Measurements from ENCODE around the gene LDLR. TPM values are rescaled to one million over a fixed set of nuclear protein-coding genes. Genes with fewer than 3 reads are reported as not detected.
A peak's percentile ranks its signal among the peaks of the same experiment; 100 is the strongest.

The LDLR gene
- total RNA-seq, 2 experiments from 2014 or later = 64.2 to 64.9 TPM

Small RNA genes lying within 50 kb of the gene (microRNA-seq; reads per million reads assigned to microRNA genes)
- 19.2 reads per million, percentile 33 among the genes with 10 or more reads in this experiment for gene MIR6886 (ENCODE audit: borderline microRNAs expressed, borderline replicate concordance)

Other genes starting within 250 kb of the LDLR start
- 1 to 10 TPM; 4.4 to 4.8 TPM for gene C19orf38, start 241.0 kb upstream of the LDLR start, total RNA-seq
- gene CARM1, start 217.9 kb upstream of the LDLR start, total RNA-seq = 10 to 100 TPM; 88.4 to 89.3 TPM
- gene YIPF2, start 160.8 kb upstream of the LDLR start, total RNA-seq = 10 to 100 TPM; 22.7 to 25.4 TPM
- gene TIMM29, start 160.7 kb upstream of the LDLR start, total RNA-seq = 10 to 100 TPM; 11.0 to 12.7 TPM
- 10 to 100 TPM; 88.6 to 98.6 TPM for gene SMARCA4, start 128.4 kb upstream of the LDLR start, total RNA-seq
- gene SPC24, start 66.3 kb downstream of the LDLR start, total RNA-seq = 100 to 1,000 TPM in 1 of 2 experiments, 10 to 100 TPM in 1; 94.7 to 102 TPM
- 1 to 10 TPM; 1.5 to 2.0 TPM for gene KANK2, start 108.1 kb downstream of the LDLR start, total RNA-seq
- gene ANGPTL8, start 150.2 kb downstream of the LDLR start, total RNA-seq = not detected
- gene DOCK6, start 173.1 kb downstream of the LDLR start, total RNA-seq = 1 to 10 TPM; 6.1 to 7.1 TPM
- not detected for gene TSPAN16, start 206.7 kb downstream of the LDLR start, total RNA-seq